Smooth muscle cell (in vitro differentiated cells): ENCODE data around the gene GGN. TPM values are rescaled to one million over a fixed set of nuclear protein-coding genes. Genes with fewer than 3 reads are reported as not detected.
"Not testable (repeated sequence)": the region's sequence is repeated elsewhere in the genome, so short reads cannot be mapped to it uniquely, and the experiment has no call there.

Experiments
- DNase-seq: peaks from one replicate; lab custom pipeline; 2025; ENCODE audit not compliant: unreplicated experiment; lab: John Stamatoyannopoulos, UW
- H2AFZ ChIP-seq: fragments of 200-600 bp; sonication (generic); 2 replicates; pipeline ENCODE4 v1.6.0; 2016; ENCODE audit warnings: antibody characterized with exemption, low read depth, mild to moderate bottlenecking
- H3F3A ChIP-seq: fragments of 200-600 bp; sonication (generic); 2 replicates; pipeline ENCODE4 v1.6.0; 2017; ENCODE audit warnings: antibody characterized with exemption, low read depth
- H3K27ac ChIP-seq: fragments of 200-600 bp; sonication (generic); 2 replicates; pipeline ENCODE4 v1.5.1; 2016; ENCODE audit warnings: low read depth, mild to moderate bottlenecking
- H3K27me3 ChIP-seq: fragments of 200-600 bp; sonication (generic); 2 replicates; pipeline ENCODE4 v1.6.1; 2016; ENCODE audit warnings: low read depth, mild to moderate bottlenecking
- H3K36me3 ChIP-seq: fragments of 200-600 bp; sonication (generic); 2 replicates; pipeline ENCODE4 v1.5.1; 2016; ENCODE audit warnings: low read depth
- H3K4me1 ChIP-seq: fragments of 200-600 bp; sonication (generic); 2 replicates; pipeline ENCODE4 v1.5.1; 2016; ENCODE audit warnings: low read depth
- H3K4me2 ChIP-seq: fragments of 200-600 bp; sonication (generic); 2 replicates; pipeline ENCODE4 v1.6.0; 2016; ENCODE audit warnings: mild to moderate bottlenecking
- H3K4me3 ChIP-seq: fragments of 200-600 bp; sonication (generic); 2 replicates; pipeline ENCODE4 v1.5.1; 2016; ENCODE audit warnings: mild to moderate bottlenecking
- H3K79me2 ChIP-seq: fragments of 200-600 bp; sonication (generic); 2 replicates; pipeline ENCODE4 v1.6.0; 2016; ENCODE audit warnings: low read depth, mild to moderate bottlenecking
- H3K9ac ChIP-seq: fragments of 200-600 bp; sonication (generic); 2 replicates; pipeline ENCODE4 v1.6.0; 2016; ENCODE audit warnings: low read depth
- H3K9me3 ChIP-seq: fragments of 200-600 bp; sonication (generic); replicated peaks from 2 replicates; pipeline ENCODE4 v1.5.1; 2016; ENCODE audit warnings: low read depth
- H4K20me1 ChIP-seq: fragments of 200-600 bp; sonication (generic); 2 replicates; pipeline ENCODE4 v1.6.0; 2016; ENCODE audit warnings: low read depth
- WGBS: methylation state at CpG from one replicate; pipeline ENCODE4 v1.1.7; 2016; ENCODE audit warnings: low lambda C conversion rate; 5-methylcytosine and 5-hydroxymethylcytosine counted together
- polyA plus RNA-seq: library from polyadenylated mRNA; unstranded; fragments of >200 nt; fragmentation: Nextera tagmentation; extraction: Ambion mirVana; gene quantifications from 2 replicates; pipeline ENCODE4 v1.2.1, GENCODE V29; 2016
- total RNA-seq: library from RNA; depleted of rRNA; stranded (reverse); fragments of >200 nt; gene quantifications from 2 replicates; pipeline ENCODE4 v1.2.3, GENCODE V29; 2014
- TF ChIP-seq, protein P1 (sequence below): fragments of 200-600 bp; sonication (generic); IDR thresholded peaks from 2 replicates; pipeline ENCODE4 v1.5.1; 2017; ENCODE audit warnings: borderline replicate concordance, mild to moderate bottlenecking, antibody characterized with exemption; ENCODE audit not compliant: insufficient read depth, poor library complexity, severe bottlenecking

Gene GGN
- total and polyA plus RNA-seq, 2 experiments from 2014 or later = 1.00 to 2.1 TPM

DNA sequence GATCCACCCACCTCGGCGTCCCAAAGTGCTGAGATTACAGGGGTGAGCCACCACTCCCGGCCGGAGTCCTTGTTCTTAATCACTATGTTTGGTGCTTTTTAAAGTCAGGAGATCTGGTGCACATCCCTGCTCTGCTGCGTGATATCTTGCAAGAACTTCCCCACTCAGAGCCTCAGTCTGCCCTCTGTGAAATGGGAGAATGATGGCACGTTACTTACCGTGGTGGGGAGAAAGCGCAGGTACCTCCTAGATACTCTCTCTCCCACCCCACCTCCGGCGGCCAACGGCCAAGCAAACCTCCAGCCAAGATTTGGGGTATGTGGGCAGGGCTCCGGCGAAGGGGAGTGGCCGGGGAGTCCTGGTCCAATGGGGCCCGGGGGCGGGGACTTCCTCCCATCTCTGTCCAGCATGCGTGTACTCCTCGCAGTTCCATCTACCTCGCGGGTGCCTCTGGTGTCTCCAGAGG is 45.5 kb upstream of the GGN start, which contains the start of gene RYR1:
Gene RYR1, plus strand, starts transcription at position 424 of the 466 bp plus-strand sequence. CDS start 139 bp downstream, outside the sequence.
- no peak for DNase-seq
- Histone ChIP-seq H3K27me3 (peaks cover 14% of the 10 kb centered on the region), H3K4me2 (no peak within 1 kb of the TSS), H4K20me1 (no peaks in the 10 kb centered on the region), H3K79me2 (no peaks in the 10 kb centered on the region), H3K9ac (no peak within 1 kb of the TSS), H3K27ac (no peak within 1 kb of the TSS), H3K36me3 (no peaks in the 10 kb centered on the region), H3K9me3 (no peaks in the 10 kb centered on the region), H3F3A (no peaks in the 10 kb centered on the region), H3K4me1 (peaks cover 6% of the 10 kb centered on the region), H3K4me3 (no peak within 1 kb of the TSS), H2AFZ (no peak within 1 kb of the TSS)
- TF ChIP-seq, protein P1, sequence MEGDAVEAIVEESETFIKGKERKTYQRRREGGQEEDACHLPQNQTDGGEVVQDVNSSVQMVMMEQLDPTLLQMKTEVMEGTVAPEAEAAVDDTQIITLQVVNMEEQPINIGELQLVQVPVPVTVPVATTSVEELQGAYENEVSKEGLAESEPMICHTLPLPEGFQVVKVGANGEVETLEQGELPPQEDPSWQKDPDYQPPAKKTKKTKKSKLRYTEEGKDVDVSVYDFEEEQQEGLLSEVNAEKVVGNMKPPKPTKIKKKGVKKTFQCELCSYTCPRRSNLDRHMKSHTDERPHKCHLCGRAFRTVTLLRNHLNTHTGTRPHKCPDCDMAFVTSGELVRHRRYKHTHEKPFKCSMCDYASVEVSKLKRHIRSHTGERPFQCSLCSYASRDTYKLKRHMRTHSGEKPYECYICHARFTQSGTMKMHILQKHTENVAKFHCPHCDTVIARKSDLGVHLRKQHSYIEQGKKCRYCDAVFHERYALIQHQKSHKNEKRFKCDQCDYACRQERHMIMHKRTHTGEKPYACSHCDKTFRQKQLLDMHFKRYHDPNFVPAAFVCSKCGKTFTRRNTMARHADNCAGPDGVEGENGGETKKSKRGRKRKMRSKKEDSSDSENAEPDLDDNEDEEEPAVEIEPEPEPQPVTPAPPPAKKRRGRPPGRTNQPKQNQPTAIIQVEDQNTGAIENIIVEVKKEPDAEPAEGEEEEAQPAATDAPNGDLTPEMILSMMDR = no peak
- 31% methylated on average over 11 of the region's 20 CpGs for WGBS

DNA sequence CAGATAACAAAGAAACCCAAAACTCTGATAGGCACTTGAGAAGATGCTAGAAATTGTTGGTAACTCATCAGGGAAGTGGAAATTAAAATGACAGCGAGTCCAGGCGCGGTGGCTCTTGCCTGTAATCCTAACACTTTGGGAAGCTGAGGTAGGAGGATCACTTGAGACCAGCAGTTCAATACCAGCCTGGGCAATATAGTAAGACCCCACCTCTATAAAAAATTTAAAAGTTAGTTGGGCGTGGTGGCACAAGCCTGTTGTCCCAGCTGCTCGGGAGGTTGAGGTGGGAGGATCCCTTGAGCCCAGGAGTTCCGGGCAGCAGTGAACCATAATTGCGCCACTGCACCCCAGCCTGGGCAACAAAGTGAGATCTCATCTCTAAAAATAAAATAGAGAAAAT is 43.1 kb upstream of the GGN start:
- peaks cover 14% of the 10 kb centered on the region for H3K27me3 ChIP-seq
- H3K9ac ChIP-seq = no peak overlapping the region
- H2AFZ ChIP-seq = no peak overlapping the region
- no peak for DNase-seq
- peaks cover 6% of the 10 kb centered on the region for H3K4me1 ChIP-seq
- no peaks in the 10 kb centered on the region for H3K79me2 ChIP-seq
- H3K36me3 ChIP-seq = no peaks in the 10 kb centered on the region
- TF ChIP-seq, protein P1 = no peak
- H3K27ac ChIP-seq = no peak overlapping the region
- H3K4me2 ChIP-seq = no peak overlapping the region
- no peaks in the 10 kb centered on the region for H3F3A ChIP-seq
- H3K9me3 ChIP-seq = no peaks in the 10 kb centered on the region
- no peaks in the 10 kb centered on the region for H4K20me1 ChIP-seq
- no peak overlapping the region for H3K4me3 ChIP-seq
- WGBS = 95% methylated on average over 7 of the region's 7 CpGs

DNA sequence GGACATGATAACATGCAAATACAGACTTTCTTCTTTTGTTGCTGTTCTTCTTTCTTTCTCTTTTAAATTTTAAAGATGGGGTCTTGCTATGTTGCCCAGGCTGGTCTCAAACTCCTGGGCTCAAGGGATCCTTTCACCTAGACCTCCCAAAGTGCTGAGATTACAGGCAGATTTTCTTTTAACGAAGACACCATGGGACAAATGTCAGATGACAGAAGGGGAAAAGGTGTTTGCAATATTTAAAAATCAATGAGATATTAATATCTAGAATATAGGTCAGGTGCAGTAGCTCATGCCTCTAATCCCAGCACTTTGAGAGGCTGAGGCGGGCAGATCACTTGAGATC is 42.0 kb upstream of the GGN start:
- peaks cover 2% of the 10 kb centered on the region for H3K4me1 ChIP-seq
- WGBS = 80% methylated on average over 2 of the region's 2 CpGs
- no peak overlapping the region for H3K4me3 ChIP-seq
- no peak overlapping the region for H3K9ac ChIP-seq
- TF ChIP-seq, protein P1 = no peak
- no peaks in the 10 kb centered on the region for H3F3A ChIP-seq
- no peak overlapping the region for H3K4me2 ChIP-seq
- no peaks in the 10 kb centered on the region for H3K79me2 ChIP-seq
- peaks cover 14% of the 10 kb centered on the region for H3K27me3 ChIP-seq
- no peaks in the 10 kb centered on the region for H3K36me3 ChIP-seq
- H4K20me1 ChIP-seq = no peaks in the 10 kb centered on the region
- no peaks in the 10 kb centered on the region for H3K9me3 ChIP-seq
- no peak overlapping the region for H2AFZ ChIP-seq
- H3K27ac ChIP-seq = no peak overlapping the region
- DNase-seq = no peak

DNA sequence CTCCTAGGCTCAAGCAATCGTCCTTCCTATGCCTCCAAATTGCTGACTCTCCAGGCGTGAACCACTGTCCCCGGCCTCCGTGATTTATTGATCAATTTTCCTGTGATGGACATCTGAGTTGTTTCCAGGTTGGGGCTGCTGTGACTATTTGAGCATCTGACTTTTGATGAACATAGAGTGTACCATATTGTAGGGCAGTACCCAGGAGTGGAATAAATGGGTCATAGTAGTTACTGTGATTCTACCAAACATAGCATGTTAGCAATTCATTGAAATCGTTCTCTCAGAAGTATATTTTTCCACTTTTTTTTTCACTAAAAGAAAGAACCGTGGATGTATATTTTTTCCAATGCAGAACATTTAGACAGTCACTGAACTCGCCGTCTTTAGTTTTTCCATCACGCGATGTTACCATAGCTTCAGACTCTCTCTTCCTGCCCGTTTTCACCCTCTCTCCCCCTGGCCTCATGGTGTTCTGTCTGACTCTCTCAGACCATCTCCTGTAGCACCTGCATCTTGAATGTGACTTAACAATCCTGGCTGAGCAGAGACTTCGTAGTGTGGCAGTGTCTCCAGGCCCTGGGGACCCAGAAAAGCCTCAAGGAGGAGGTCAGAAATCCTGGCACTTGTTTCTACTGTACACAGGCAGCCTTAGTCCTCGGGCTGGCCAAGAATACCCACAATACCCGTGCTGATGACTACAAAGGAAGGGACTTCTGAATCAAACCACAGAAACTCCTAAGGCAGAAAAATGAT is 41.4 kb upstream of the GGN start:
- TF ChIP-seq, protein P1 = no peak
- Histone ChIP-seq H4K20me1 (no peaks in the 10 kb centered on the region), H3K4me2 (no peak overlapping the region), H3F3A (no peaks in the 10 kb centered on the region), H3K27me3 (peaks cover 10% of the 10 kb centered on the region), H3K4me3 (no peak overlapping the region), H3K9me3 (no peaks in the 10 kb centered on the region), H2AFZ (no peak overlapping the region), H3K36me3 (no peaks in the 10 kb centered on the region), H3K9ac (no peak overlapping the region), H3K4me1 (no peaks in the 10 kb centered on the region), H3K79me2 (no peaks in the 10 kb centered on the region), H3K27ac (no peak overlapping the region)
- no peak for DNase-seq
- WGBS = 88% methylated on average over 14 of the region's 14 CpGs

DNA sequence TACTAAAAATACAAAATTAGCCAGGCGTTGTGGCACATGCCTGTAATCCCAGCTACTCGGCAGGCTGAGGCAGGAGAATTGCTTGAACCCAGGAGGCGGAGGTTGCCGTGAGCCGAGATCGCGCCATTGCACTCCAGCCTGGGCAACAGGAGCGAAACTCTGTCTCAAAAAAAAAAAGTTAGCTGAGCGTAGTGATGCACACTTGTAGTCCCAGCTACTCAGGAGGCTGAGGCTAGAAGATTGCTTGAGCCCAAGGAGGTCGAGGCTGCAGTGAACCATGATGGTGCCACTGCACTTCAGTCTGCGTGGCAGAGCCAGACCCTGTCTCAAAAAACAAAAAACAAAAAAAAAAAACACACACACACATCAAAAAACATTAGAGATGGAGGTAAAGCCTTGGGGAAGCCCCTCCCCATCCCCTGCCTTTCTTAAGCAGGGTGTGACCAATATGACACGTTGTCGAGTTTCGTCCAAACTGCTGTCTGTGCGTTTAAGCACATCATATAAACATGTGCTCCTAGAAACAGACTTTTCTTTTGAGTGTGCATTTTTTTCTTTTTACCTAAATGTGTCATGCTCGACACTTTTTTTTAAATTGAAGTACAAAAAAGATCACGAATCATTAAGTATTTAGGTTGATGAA is 39.3 kb upstream of the GGN start:
- not testable (repeated sequence) for H3K4me1 ChIP-seq, H3F3A ChIP-seq, H3K79me2 ChIP-seq, H4K20me1 ChIP-seq, H3K27ac ChIP-seq, H3K9ac ChIP-seq, H3K4me2 ChIP-seq, H3K4me3 ChIP-seq, H3K36me3 ChIP-seq, H2AFZ ChIP-seq, H3K27me3 ChIP-seq, DNase-seq, H3K9me3 ChIP-seq
- WGBS = 87% methylated on average over 17 of the region's 17 CpGs
